ENCODE measurements around the gene SLC28A1.

Gene SLC28A1

DNA sequence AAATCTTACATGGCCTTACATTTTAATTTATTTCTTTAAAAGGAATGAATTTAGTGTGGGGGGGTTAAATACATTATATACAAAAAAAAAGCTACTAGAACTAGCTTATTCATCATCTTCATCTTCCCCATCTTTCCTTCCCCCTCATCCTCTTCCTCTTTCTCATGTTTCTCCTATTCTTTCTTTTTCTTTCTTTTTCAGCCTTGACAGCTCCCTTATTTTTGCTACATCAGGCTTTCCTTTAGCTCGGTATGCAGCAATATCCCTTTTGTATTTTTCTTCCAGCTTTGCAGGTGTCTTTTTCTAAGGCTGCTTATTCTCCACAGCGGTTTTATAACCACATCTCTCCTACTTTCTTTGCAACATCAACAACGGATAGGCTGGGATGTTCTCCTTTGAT, 55.9 kb downstream of the SLC28A1 start:
- DNase-seq (ENCODE audit: low spot score), result no peak

DNA sequence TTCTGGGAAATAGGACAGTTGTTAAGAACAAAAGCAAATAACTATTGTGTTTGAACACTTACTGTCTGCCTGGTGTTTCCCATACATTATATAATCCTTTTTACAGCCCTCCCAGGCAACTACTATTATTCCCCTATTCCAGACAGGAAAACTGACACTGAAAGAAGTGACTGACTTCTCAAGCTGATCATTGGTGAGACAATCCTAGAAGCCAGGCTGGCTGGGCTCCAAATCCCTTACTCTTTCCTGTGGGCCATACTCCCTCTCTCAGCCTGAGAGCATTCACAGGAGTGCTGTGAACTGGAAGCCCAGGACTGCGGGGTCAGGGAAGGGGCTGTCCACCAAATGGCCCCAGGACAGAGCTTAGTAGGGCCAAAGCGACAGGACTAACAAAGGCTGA, 58.0 kb downstream of the SLC28A1 start:
- no peak for DNase-seq (ENCODE audit: low spot score)

DNA sequence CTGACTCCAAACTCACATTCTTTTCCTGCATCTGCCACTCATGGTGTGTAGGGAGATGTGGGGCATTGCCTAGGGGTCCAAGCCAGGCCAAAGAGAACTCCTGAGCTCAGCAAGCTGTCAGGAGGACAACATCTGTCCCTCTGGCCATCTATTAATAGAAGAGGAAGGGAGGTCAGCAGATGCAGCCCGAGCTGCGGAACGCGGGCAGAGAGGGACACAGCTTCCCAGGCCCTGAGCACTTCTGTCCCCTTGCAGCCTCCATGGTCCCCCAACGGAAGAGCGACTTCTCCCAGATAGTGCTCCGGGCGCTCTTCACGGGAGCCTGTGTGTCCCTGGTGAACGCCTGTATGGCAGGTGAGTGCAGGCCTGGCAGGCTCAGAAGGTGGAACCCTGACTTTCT, 59.8 kb downstream of the SLC28A1 start:
- DNase-seq (ENCODE audit: low spot score), result no peak

- DNase-seq (ENCODE audit: low spot score), result no peak
Measured at GRCh38 chr15:84944861-84945260, 60.4 kb downstream of the SLC28A1 start.

DNA sequence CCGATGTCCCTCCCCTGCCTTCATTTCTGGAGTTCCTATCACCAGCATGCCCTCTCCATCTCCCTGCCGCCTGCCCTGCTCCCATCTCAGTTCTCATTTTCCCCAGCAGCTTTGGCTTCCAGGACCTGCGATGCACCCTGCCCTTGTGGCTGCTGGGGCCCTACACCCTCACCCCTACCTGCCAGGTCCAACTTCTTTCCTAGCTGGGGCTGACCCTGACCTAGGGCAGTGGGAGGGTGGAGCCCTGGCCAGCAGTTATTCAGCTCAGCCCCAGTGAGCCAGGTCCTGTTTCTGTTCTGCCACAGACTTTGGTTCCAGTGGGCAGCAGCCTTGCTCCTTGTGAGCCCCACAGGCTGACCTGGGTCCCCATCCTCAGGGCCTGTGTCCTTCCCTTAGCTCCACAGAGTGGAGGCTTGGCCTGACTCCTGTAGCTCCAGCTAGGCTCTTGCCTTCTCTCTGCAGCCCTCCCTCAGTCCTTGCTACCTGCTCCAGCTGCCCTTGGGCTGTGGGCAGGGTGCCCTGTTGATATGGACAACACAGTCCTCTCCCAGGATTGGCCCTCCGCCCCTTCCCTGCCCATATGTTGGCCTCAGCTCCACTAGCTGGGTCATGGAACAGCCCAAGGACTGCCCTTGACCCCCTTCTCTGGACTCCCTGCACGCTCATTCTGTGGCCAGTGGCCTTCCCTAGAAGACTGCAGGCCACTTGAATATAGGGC, 62.5 kb downstream of the SLC28A1 start:
- no peak for DNase-seq (ENCODE audit: low spot score)

DNA sequence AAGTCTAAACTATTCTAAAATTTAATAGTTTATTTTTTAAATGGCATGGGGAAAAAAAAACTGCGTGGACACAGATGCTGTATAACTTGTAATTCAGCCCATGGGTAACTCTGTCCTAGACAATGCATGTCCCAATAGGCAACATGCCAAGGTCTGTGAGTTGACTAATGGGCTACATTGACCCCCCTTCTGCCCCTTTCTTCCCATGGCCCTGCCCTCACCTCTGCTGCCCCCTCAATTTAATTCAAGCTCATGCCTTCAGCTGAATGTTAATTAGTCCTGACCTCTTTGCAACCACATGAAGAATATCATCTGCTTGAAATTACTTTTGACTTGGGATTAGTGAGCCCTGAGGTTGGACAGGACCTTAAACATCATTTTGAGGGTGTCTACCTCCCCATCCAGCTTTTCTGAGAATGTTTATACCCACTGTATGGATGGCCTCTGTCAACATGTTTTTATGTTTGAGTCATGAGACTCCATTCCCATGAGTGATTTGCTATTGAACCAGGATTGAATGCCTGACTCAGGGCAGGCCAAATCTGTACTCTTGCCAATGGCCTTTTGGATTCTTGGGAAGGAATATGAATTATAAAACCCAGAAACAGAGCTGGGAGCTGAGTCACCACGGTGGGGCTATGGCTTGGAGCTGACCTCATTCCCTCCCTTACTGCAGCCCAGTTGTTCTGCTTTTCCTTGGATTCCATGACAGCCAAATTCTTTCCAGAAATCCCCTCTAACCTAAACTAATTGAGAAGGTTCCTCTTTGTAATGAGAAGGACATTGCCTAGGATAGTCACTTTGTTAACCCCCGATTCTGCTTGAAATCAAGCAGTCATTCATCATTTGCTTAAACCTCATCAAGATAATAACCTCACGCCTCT, 63.7 kb downstream of the SLC28A1 start:
- DNase-seq (ENCODE audit: low spot score), result peak; percentile 90

GRCh38 chr15:84949043-84949442, 64.6 kb downstream of the SLC28A1 start:
- peak; percentile 53 for DNase-seq (ENCODE audit: low spot score)

GRCh38 chr15:84949845-84950569, 65.5 kb downstream of the SLC28A1 start:
- DNase-seq (ENCODE audit: low spot score), result no peak

DNA sequence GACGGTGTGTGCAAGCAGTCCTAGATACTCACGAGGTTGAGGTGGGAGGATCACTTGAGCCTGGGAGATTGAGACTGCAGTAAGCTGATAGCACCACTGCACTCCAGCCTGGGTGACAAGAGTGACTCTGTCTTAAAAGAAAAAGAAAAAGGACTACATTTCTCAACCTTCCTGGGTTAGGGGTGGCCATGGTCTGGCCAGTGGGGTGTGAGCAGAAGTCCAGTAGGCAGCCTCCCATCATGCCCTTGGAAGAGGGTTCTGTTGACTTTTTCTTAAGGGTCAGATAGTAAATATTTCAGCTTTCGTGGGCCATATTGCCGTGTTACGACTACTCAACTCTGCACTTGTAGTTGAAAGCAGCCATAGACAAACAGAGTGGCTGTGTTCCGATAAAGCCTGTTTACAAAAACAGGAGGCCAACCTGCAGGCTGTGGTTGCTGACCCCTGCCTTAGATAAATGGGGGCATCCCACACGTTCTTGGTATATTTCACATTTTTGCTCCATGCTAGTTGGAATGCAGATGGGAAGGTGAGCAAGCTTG, 66.2 kb downstream of the SLC28A1 start:
- no peak for DNase-seq (ENCODE audit: low spot score)

DNA sequence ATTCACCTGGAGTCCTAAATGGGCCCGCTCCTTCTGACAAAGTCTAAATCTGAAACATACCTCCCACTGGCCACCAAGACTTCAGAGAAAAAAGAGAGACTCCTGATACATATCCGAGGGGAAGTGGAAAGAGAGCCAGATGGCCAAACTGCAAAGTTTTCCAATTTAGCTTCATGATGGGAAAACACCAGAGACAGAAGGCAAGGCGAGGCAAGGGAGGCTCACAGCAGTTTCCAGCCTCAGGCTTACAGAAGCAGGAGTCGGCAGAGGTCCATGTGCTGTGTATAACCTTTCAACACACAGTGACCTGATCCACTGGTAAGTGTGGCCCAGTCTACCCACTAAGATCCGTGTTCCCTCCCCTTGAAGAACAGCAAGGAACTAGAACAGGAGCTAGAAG, 67.3 kb downstream of the SLC28A1 start:
- no peak for DNase-seq (ENCODE audit: low spot score)

DNA sequence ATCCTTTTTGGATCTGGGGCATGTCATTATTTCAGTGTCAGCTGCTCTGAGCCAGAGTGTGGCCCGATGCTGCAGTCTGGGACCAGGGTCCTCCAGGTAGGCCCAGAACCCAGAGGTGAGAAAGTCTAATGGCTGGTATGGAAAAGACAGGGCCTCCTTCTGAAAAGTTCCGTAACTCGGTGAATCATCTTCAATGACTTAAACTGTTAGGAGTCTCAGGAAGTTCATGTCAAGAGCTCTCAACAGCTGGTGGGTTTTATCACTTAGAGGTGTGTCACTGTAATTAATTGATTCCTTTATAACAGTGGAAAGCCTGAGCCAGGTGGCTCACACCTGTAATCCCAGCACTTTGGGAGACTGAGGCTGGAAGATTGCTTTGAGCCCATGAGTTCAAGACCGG, 68.7 kb downstream of the SLC28A1 start:
- DNase-seq (ENCODE audit: low spot score), result no peak

GRCh38 chr15:84953726-84954125, 69.3 kb downstream of the SLC28A1 start:
- DNase-seq (ENCODE audit: low spot score), result no peak

DNA sequence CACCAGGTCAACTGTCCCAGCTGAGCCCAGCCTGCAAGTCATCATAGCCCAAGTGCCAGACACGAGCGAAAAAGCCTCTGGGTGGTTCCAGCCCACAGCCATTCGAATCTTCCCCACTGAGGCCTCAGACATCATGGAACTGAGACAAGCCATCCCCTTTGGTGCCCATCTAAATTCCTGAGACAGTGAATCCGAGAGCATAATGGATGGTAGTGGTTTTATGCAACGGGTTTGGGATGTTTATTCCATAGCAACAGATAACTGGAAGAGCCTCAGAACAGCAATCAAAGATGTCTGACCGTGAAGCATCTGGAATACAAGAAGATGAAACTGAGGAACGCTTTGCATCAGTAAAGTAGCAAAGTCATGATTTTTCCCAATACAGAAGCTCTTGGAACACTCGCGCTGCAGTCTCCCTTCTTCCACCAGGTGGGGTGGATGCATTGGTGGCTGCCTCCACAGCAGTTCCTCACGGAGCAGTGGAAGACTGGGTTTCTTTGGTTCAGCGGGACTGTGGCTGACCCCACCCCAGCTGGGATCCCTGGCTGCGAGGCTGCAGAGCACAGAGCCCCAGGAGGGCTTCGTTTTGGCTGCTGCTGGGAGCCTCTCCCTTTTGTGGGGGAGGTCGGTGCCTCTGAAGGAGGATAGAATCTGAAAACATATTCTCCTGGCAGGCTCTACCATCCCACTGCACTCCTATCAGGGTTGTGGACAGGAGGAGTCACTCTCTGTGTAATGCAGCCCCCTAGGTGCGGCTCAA, 70.8 kb downstream of the SLC28A1 start:
- peak; percentile 87 for DNase-seq (ENCODE audit: low spot score)

DNA sequence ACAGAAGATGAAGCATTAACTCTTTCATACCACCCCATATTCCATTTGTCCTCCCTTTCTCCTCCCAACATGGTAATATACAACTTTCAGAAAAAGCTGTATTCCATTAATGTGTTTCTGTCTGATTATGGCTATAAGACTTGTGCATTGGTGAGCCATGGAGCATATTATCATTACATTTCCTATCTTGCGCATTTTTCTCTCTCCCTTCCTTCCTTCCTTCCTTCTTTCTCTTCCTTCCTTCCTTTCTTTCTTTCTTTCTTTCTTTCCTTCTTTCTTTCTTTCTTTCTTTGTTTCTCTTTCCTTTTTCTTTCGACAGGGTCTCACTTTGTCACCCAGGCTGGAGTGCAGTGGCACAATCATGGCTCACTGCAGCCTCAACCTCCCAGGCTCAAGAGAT, 71.7 kb downstream of the SLC28A1 start:
- DNase-seq (ENCODE audit: low spot score), result no peak

- DNase-seq (ENCODE audit: low spot score), result no peak
Measured at GRCh38 chr15:84960391-84961113, 76.1 kb downstream of the SLC28A1 start.

- DNase-seq (ENCODE audit: low spot score), result no peak
Measured at GRCh38 chr15:84961114-84961452, 76.6 kb downstream of the SLC28A1 start.

GRCh38 chr15:84961707-84962106, 77.2 kb downstream of the SLC28A1 start:
- DNase-seq (ENCODE audit: low spot score), result no peak

- no peak for DNase-seq (ENCODE audit: low spot score)
Measured at GRCh38 chr15:84962955-84963354, 78.5 kb downstream of the SLC28A1 start.

DNA sequence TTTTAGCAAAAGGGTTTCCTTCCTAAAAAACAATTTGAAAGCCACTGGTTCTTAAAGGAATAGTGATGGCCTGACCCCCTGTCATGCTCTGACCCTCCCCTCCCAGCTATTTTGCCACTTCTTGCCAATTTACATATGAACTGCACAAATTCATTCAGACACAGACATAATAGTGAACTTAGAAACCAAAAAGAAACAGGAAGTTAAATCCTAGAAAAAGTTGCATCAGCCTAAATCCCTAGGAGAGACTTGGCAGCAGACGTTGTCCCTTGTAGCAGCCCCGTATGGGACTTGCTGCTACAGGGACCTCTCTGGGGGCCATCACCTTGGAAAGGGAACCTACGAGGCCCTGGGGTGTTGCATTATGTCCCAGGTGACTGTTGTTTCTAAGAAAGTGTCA, 82.9 kb downstream of the SLC28A1 start:
- no peak for DNase-seq (ENCODE audit: low spot score)

DNA sequence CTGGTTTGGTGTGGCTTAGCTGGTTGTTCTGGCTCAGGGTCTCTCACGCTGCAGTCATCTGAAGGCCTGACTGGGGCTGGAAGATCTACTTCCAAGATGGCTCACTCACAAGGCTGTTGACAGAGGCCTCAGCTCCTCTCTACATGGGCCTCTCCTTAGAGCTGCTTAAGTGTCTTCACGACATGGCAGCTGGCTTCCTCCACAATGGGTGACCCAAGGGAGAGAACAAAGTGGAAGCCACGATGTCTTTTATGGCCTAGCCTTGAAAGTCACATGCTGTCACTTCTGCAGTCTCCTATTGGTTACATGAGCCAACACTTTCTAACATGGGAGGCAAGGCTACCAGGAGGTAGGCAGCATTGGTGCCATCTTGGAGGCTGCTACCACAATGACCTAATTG, 83.8 kb downstream of the SLC28A1 start:
- no peak for DNase-seq (ENCODE audit: low spot score)

GRCh38 chr15:84969257-84969656, 84.8 kb downstream of the SLC28A1 start:
- DNase-seq (ENCODE audit: low spot score), result no peak

Data from GM03348 (cell line).